IMR-90 (cell line): ENCODE results near the gene RSU1. TPM values are rescaled to one million over a fixed set of nuclear protein-coding genes. Genes with fewer than 3 reads are reported as not detected.

Source experiments
- ATAC-seq: fragments of 200-7000 bp; cut with Tn5 transposase; 2 replicates; pipeline ENCODE4 v1.9.1; 2020; ENCODE audit warnings: low read depth, mild to moderate bottlenecking, moderate library complexity
- BruUV-seq: library from RNA; stranded (reverse); fragments of 400-500 nt; replicated peaks from 2 replicates; lab custom pipeline; 2021; lab: Mats Ljungman, UMichigan
- CTCF ChIA-PET: fragments of 300-600 bp; formaldehyde crosslinking; extraction: SDS; loops from one replicate; lab custom pipeline; 2021; ENCODE audit warnings: antibody characterized with exemption; lab: Yijun Ruan, JAX
- POLR2A ChIA-PET: fragments of 300-600 bp; sonication (Branson Sonifier 250); formaldehyde crosslinking; loops from one replicate; lab custom pipeline; 2022; ENCODE audit warnings: antibody characterized with exemption; ENCODE audit not compliant: unreplicated experiment; lab: Charles Lee
- DNase-seq: peaks from one replicate; pipeline ENCODE4 v3.0.0; 2013
- H2AFZ ChIP-seq: replicated peaks from 2 replicates; pipeline ENCODE3; 2013; ENCODE audit warnings: low read length, mild to moderate bottlenecking; ENCODE audit not compliant: poor library complexity
- H2AK5ac ChIP-seq: 2 replicates; pipeline ENCODE4 v1.6.1; 2013; ENCODE audit warnings: low read depth, low read length, inconsistent platforms
- H2AK9ac ChIP-seq: replicated peaks from 2 replicates; pipeline ENCODE3; 2013; ENCODE audit warnings: mild to moderate bottlenecking, low read depth, low read length, moderate library complexity; ENCODE audit not compliant: poor library complexity
- H2BK120ac ChIP-seq: 2 replicates; pipeline ENCODE4 v1.6.1; 2013; ENCODE audit warnings: low read depth, low read length, inconsistent platforms
- H2BK15ac ChIP-seq: 3 replicates; pipeline ENCODE4 v1.6.1; 2013; ENCODE audit warnings: low read depth, low read length, inconsistent platforms
- H2BK20ac ChIP-seq: 2 replicates; pipeline ENCODE4 v1.6.1; 2013; ENCODE audit warnings: low read depth, mild to moderate bottlenecking, inconsistent platforms, low read length, moderate library complexity
- H2BK5ac ChIP-seq: 2 replicates; pipeline ENCODE4 v1.6.1; 2013; ENCODE audit warnings: mild to moderate bottlenecking, low read depth, low read length, inconsistent platforms; ENCODE audit not compliant: poor library complexity, severe bottlenecking
- H3K14ac ChIP-seq: replicated peaks from 2 replicates; pipeline ENCODE4 v1.6.1; 2013; ENCODE audit warnings: low read depth, low read length, inconsistent platforms
- H3K18ac ChIP-seq: 2 replicates; pipeline ENCODE4 v1.6.1; 2013; ENCODE audit warnings: low read depth, low read length, control low read depth
- H3K23ac ChIP-seq: 2 replicates; pipeline ENCODE4 v1.6.1; 2013; ENCODE audit warnings: low read depth, low read length, inconsistent platforms
- H3K27ac ChIP-seq: 2 replicates; pipeline ENCODE4 v1.5.1; 2013; ENCODE audit warnings: mild to moderate bottlenecking, control low read depth, low read length; ENCODE audit not compliant: insufficient read depth
- H3K27me3 ChIP-seq: 2 replicates; pipeline ENCODE4 v1.6.1; 2013; ENCODE audit warnings: low read length; ENCODE audit not compliant: control insufficient read depth, insufficient read depth
- H3K36me3 ChIP-seq: 2 replicates; pipeline ENCODE4 v1.6.1; 2013; ENCODE audit warnings: low read length, mixed read lengths; ENCODE audit not compliant: control insufficient read depth, insufficient read depth
- H3K4ac ChIP-seq: 2 replicates; pipeline ENCODE4 v1.6.1; 2013; ENCODE audit warnings: low read depth, low read length, inconsistent platforms
- H3K4me1 ChIP-seq: 2 replicates; pipeline ENCODE4 v1.6.1; 2013; ENCODE audit warnings: low read length, mixed read lengths; ENCODE audit not compliant: control insufficient read depth, insufficient read depth
- H3K4me2 ChIP-seq: 2 replicates; pipeline ENCODE4 v1.6.1; 2013; ENCODE audit warnings: low read depth, mild to moderate bottlenecking, control low read depth, low read length, moderate library complexity
- H3K4me3 ChIP-seq: 2 replicates; pipeline ENCODE4 v1.5.1; 2013; ENCODE audit warnings: low read depth, mild to moderate bottlenecking, control low read depth, low read length, moderate library complexity; ENCODE audit not compliant: insufficient read depth
- H3K56ac ChIP-seq: 2 replicates; pipeline ENCODE4 v1.6.1; 2013; ENCODE audit warnings: low read length, inconsistent platforms; ENCODE audit not compliant: insufficient read depth; ENCODE audit errors: extremely low read depth
- H3K79me1 ChIP-seq, 2 experiments: 2 replicates each; pipeline ENCODE4 v1.6.1; 2013; ENCODE audit warnings: low read length in 2 of 2, inconsistent platforms in 1 of 2, low read depth in 1 of 2
- H3K9ac ChIP-seq: 2 replicates; pipeline ENCODE4 v1.6.1; 2013; ENCODE audit warnings: low read depth, low read length, control low read depth
- H3K9me1 ChIP-seq: 2 replicates; pipeline ENCODE4 v1.6.1; 2013; ENCODE audit warnings: low read length, inconsistent platforms; ENCODE audit not compliant: insufficient read depth
- H3K9me3 ChIP-seq: 2 replicates; pipeline ENCODE4 v1.6.1; 2013; ENCODE audit warnings: low read length; ENCODE audit not compliant: control insufficient read depth, insufficient read depth
- H4K20me1 ChIP-seq: 2 replicates; pipeline ENCODE4 v1.6.1; 2013; ENCODE audit warnings: low read length, inconsistent platforms; ENCODE audit not compliant: insufficient read depth
- H4K5ac ChIP-seq: 2 replicates; pipeline ENCODE4 v1.6.1; 2013; ENCODE audit warnings: mild to moderate bottlenecking, low read depth, low read length, control low read depth
- H4K8ac ChIP-seq, 2 experiments: 2 replicates each; pipeline ENCODE4 v1.6.1; 2013; ENCODE audit warnings: low read depth in 2 of 2, low read length in 2 of 2, control low read depth in 1 of 2, inconsistent platforms in 1 of 2
- H4K91ac ChIP-seq: 2 replicates; pipeline ENCODE4 v1.6.1; 2013; ENCODE audit warnings: low read depth, low read length, inconsistent platforms; ENCODE audit not compliant: insufficient read depth
- CEBPB ChIP-seq: IDR thresholded peaks from 2 replicates; pipeline ENCODE4 v1.6.1; 2012; ENCODE audit warnings: low read depth, low read length, improper control_type of control experiment
- CHD1 ChIP-seq: IDR thresholded peaks from 2 replicates; pipeline ENCODE4 v1.6.1; 2012; ENCODE audit warnings: low read depth, low read length, improper control_type of control experiment
- CTCF ChIP-seq: conservative IDR thresholded peaks from 2 replicates; pipeline ENCODE4 v1.5.1; 2012; ENCODE audit warnings: mild to moderate bottlenecking, low read depth, low read length, improper control_type of control experiment
- FOS ChIP-seq: fragments of 150-350 bp; IDR thresholded peaks from 2 replicates; pipeline ENCODE4 v1.6.1; 2016; ENCODE audit warnings: low read depth, low read length
- MAZ ChIP-seq: IDR thresholded peaks from 2 replicates; pipeline ENCODE4 v1.6.1; 2012; ENCODE audit warnings: low read depth, mild to moderate bottlenecking, low read length, improper control_type of control experiment, moderate library complexity, borderline replicate concordance
- MXI1 ChIP-seq: IDR thresholded peaks from 2 replicates; pipeline ENCODE4 v1.6.1; 2012; ENCODE audit warnings: low read depth, mild to moderate bottlenecking, low read length, moderate library complexity, borderline replicate concordance
- NFE2L2 ChIP-seq: fragments of 150-350 bp; IDR thresholded peaks from 2 replicates; pipeline ENCODE4 v1.6.1; 2016; ENCODE audit warnings: low read depth, mild to moderate bottlenecking, low read length
- POLR2A ChIP-seq: IDR thresholded peaks from 2 replicates; pipeline ENCODE4 v1.6.1; 2012; ENCODE audit warnings: mild to moderate bottlenecking, low read depth, low read length
- RAD21 ChIP-seq: IDR thresholded peaks from 2 replicates; pipeline ENCODE4 v1.6.1; 2012; ENCODE audit warnings: low read length, improper control_type of control experiment
- RCOR1 ChIP-seq: IDR thresholded peaks from 2 replicates; pipeline ENCODE4 v1.6.1; 2012; ENCODE audit warnings: mild to moderate bottlenecking, low read length, improper control_type of control experiment; ENCODE audit not compliant: insufficient replicate concordance
- RFX5 ChIP-seq: IDR thresholded peaks from 2 replicates; pipeline ENCODE4 v1.8.0; 2012; ENCODE audit warnings: low read depth, mild to moderate bottlenecking, low read length, moderate library complexity
- SMC3 ChIP-seq: fragments of 150-350 bp; IDR thresholded peaks from 2 replicates; pipeline ENCODE4 v1.6.1; 2016; ENCODE audit warnings: low read depth, mild to moderate bottlenecking, antibody characterized with exemption, low read length, moderate library complexity
- WGBS, 2 experiments: methylation state at CpG; one replicate each; pipeline versions ENCODE4 v1.1.5 to v1.1.7; 2013; ENCODE audit warnings: missing lambda C conversion rate in 2 of 2; ENCODE audit not compliant: insufficient read length in 1 of 2; ENCODE audit errors: extremely low coverage in 2 of 2; 5-methylcytosine and 5-hydroxymethylcytosine counted together
- dilution Hi-C: fragments of 300-500 bp; cut with HindIII; formaldehyde crosslinking; loops from one replicate; pipeline ENCODE4 v1.14.3; 2018; ENCODE audit warnings: low sequenced_read_pairs; ENCODE audit not compliant: unreplicated experiment
- in situ Hi-C: fragments of 300-500 bp; cut with MboI; formaldehyde crosslinking; loops from 3 replicates; pipeline ENCODE4 v1.14.3; 2019; ENCODE audit warnings: low sequenced_read_pairs, inconsistent platforms, mixed read lengths
- intact Hi-C: fragments of 100-400 bp; cut with micrococcal nuclease; formaldehyde crosslinking; loops from 2 replicates; pipeline ENCODE4 v1.10.0; 2022
- polyA plus RNA-seq, 3 experiments: library from polyadenylated mRNA; depleted of rRNA; stranded (reverse); fragments of >200 nt; gene quantifications; 2 replicates each; pipeline ENCODE4 v1.2.3, GENCODE V29; 2012; ENCODE audit warnings: low replicate concordance in 1 of 3
- total RNA-seq: library from RNA; depleted of rRNA; stranded (reverse); fragments of >200 nt; gene quantifications from 2 replicates; pipeline ENCODE4 v1.2.3, GENCODE V29; 2012
- TF ChIP-seq, protein P1 (sequence below): fragments of 150-350 bp; IDR thresholded peaks from 2 replicates; pipeline ENCODE4 v1.6.1; 2017; ENCODE audit warnings: mild to moderate bottlenecking, antibody characterized with exemption, low read length, low read depth
- TF ChIP-seq, protein P2 (sequence below): fragments of 150-350 bp; IDR thresholded peaks from 2 replicates; pipeline ENCODE4 v1.6.1; 2016; ENCODE audit warnings: low read depth, mild to moderate bottlenecking, low read length, moderate library complexity, borderline replicate concordance

Gene RSU1
- total and polyA plus RNA-seq, 2 of the 4 experiments (the other 2 are of a cell fraction) = 134 to 148 TPM

- POLR2A ChIA-PET = no interaction called here
- dilution Hi-C loops (no loop called here), in situ Hi-C loops (no loop called here), intact Hi-C loops (no loop called here)
- Histone ChIP-seq H3K79me1 (peaks cover 0 to 3% of the 10 kb centered on the region in 2 experiments; a peak in 2 of 4 replicates), H3K14ac (no peak overlapping the region), H3K23ac (no peak overlapping the region), H3K9ac (no peak overlapping the region), H3K4me2 (no peak overlapping the region), H2BK120ac (no peak overlapping the region), H4K20me1 (no peaks in the 10 kb centered on the region; the same call in 1 of the 2 replicates), H4K5ac (no peak overlapping the region), H3K4me3 (no peak overlapping the region), H3K36me3 (no peaks in the 10 kb centered on the region), H2AFZ (no peak overlapping the region), H3K9me3 (no peaks in the 10 kb centered on the region), H2BK15ac (no peak overlapping the region), H3K27me3 (no peaks in the 10 kb centered on the region), H3K4ac (no peak overlapping the region), H4K91ac (no peak overlapping the region), H3K27ac (no peak overlapping the region), H3K56ac (no peak overlapping the region), H2BK20ac (no peak overlapping the region), H3K9me1 (no peaks in the 10 kb centered on the region; the same call in 1 of the 2 replicates), H3K4me1 (no peaks in the 10 kb centered on the region), H2AK9ac (no peak overlapping the region), H4K8ac (no peak overlapping the region), H3K18ac (no peak overlapping the region), H2BK5ac (no peak overlapping the region), H2AK5ac (no peak overlapping the region)
- no TSS peak for BruUV-seq
- TF ChIP-seq RCOR1 (no peak), NFE2L2 (no peak), CEBPB (no peak), CHD1 (no peak), MAZ (no peak), POLR2A (no peak), FOS (no peak), CTCF (no peak), RFX5 (no peak), RAD21 (no peak), SMC3 (no peak), MXI1 (no peak)
- TF ChIP-seq, protein P1, sequence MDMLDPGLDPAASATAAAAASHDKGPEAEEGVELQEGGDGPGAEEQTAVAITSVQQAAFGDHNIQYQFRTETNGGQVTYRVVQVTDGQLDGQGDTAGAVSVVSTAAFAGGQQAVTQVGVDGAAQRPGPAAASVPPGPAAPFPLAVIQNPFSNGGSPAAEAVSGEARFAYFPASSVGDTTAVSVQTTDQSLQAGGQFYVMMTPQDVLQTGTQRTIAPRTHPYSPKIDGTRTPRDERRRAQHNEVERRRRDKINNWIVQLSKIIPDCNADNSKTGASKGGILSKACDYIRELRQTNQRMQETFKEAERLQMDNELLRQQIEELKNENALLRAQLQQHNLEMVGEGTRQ = no peak
- TF ChIP-seq, protein P2, sequence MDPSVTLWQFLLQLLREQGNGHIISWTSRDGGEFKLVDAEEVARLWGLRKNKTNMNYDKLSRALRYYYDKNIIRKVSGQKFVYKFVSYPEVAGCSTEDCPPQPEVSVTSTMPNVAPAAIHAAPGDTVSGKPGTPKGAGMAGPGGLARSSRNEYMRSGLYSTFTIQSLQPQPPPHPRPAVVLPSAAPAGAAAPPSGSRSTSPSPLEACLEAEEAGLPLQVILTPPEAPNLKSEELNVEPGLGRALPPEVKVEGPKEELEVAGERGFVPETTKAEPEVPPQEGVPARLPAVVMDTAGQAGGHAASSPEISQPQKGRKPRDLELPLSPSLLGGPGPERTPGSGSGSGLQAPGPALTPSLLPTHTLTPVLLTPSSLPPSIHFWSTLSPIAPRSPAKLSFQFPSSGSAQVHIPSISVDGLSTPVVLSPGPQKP = no peak
- WGBS, 2 experiments = no CpG with 5 or more reads among the region's 3 CpGs
- CTCF ChIA-PET = no interaction called here
- no peak for DNase-seq
- ATAC-seq = no peak
Measured at GRCh38 chr10:16656895-16657294, 160.3 kb downstream of the RSU1 start.
